ENCODE results near the gene TTC39C. TPM values are rescaled to one million over a fixed set of nuclear protein-coding genes. Genes with fewer than 3 reads are reported as not detected.

The TTC39C gene
- total RNA-seq, 1 donor from 2014 or later: 12.8 TPM

DNA sequence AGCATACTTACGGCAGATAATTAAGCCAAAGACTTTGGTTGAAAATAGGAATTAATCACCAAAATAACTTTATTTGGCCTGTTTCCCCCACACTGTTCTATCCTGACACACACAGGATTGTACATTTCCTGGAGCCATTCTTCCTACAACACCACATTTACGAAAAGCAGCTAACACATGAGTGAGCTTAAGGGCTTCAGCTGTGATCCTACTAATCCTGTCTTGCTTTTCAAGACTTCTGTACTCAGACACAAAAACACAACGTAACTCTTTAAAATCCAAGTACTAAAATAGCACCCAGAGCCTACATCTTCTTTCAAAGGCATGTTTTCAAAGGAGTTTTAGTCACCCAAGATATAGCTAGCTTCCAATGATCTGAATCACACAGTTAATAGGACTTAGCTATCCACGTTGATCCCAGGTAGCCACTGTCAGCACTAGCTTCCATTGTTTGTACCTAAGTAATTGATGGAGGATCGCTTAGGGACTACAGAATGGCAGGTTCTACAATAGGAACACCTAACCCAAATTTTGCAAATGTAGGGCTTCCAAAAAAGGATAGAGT is 42.8 kb upstream of the TTC39C start:
- Mint-ChIP-seq H3K36me3 (ENCODE audit: low read depth, unreplicated experiment) (no peaks in the 10 kb centered on the region), H3K9me3 (ENCODE audit: unreplicated experiment) (peaks cover 7% of the 10 kb centered on the region), H3K27me3 (ENCODE audit: low read depth, unreplicated experiment) (peaks cover 18% of the 10 kb centered on the region), H3K27ac (ENCODE audit: unreplicated experiment) (no peak overlapping the region), H3K4me1 (ENCODE audit: low read depth, unreplicated experiment) (peaks cover 8% of the 10 kb centered on the region), H3K4me3 (ENCODE audit: unreplicated experiment) (no peak overlapping the region)
- Histone ChIP-seq H3K4me2 (ENCODE audit: low read length) (no peak overlapping the region), H3K79me2 (ENCODE audit: insufficient read depth, low read length) (no peaks in the 10 kb centered on the region), H3K27ac (ENCODE audit: low read depth, low read length) (no peak overlapping the region), H2AFZ (ENCODE audit: low read depth, low read length) (no peak overlapping the region), H3K9me3 (ENCODE audit: insufficient read depth, low read depth, low read length) (no peaks in the 10 kb centered on the region), H3K4me1 (ENCODE audit: insufficient read depth, low read length) (no peaks in the 10 kb centered on the region), H3K9ac (ENCODE audit: low read length) (no peak overlapping the region), H3K36me3 (ENCODE audit: insufficient read depth, low read length) (no peaks in the 10 kb centered on the region), H3K4me3 (ENCODE audit: insufficient read depth, low read depth, low read length) (no peak overlapping the region), H4K20me1 (ENCODE audit: insufficient read depth, low read length) (no peaks in the 10 kb centered on the region), H3K27me3 (ENCODE audit: insufficient read depth, low read length) (no peaks in the 10 kb centered on the region)
- TF ChIP-seq, protein P1, sequence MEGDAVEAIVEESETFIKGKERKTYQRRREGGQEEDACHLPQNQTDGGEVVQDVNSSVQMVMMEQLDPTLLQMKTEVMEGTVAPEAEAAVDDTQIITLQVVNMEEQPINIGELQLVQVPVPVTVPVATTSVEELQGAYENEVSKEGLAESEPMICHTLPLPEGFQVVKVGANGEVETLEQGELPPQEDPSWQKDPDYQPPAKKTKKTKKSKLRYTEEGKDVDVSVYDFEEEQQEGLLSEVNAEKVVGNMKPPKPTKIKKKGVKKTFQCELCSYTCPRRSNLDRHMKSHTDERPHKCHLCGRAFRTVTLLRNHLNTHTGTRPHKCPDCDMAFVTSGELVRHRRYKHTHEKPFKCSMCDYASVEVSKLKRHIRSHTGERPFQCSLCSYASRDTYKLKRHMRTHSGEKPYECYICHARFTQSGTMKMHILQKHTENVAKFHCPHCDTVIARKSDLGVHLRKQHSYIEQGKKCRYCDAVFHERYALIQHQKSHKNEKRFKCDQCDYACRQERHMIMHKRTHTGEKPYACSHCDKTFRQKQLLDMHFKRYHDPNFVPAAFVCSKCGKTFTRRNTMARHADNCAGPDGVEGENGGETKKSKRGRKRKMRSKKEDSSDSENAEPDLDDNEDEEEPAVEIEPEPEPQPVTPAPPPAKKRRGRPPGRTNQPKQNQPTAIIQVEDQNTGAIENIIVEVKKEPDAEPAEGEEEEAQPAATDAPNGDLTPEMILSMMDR (IDR thresholded peaks at IDR 0.05; ENCODE audit: insufficient read depth, low read depth, low read length): no peak
- no peak for TF ChIP-seq EZH2 (IDR thresholded peaks at IDR 0.05; ENCODE audit: insufficient read depth, low read length)
- DNase-seq (ENCODE audit: low read depth): no peak
- FAIRE-seq: no peak

DNA sequence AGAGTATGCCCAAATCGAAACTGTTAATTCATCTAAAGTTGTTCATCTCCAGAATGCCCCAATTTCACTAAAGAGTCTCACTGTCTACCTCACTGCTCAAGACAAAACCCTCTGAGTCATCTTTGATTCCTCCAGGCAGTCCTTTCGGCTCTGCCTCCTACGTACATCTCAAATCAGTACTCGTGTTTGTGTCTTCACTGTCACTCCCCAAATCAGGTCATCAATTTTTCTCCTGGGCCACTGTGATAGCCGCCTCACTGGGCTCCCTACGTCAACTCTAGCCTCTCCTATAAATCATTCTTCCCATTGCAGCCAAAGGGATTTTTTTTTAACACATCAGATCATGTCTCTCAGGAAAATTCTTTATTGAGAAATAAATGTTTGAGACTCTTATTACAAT is 42.1 kb upstream of the TTC39C start:
- no peaks in the 10 kb centered on the region for H3K36me3 ChIP-seq (ENCODE audit: insufficient read depth, low read length)
- H3K27me3 Mint-ChIP-seq (ENCODE audit: low read depth, unreplicated experiment): peaks cover 14% of the 10 kb centered on the region
- no peaks in the 10 kb centered on the region for H3K79me2 ChIP-seq (ENCODE audit: insufficient read depth, low read length)
- H4K20me1 ChIP-seq (ENCODE audit: insufficient read depth, low read length): no peaks in the 10 kb centered on the region
- H3K36me3 Mint-ChIP-seq (ENCODE audit: low read depth, unreplicated experiment): no peaks in the 10 kb centered on the region
- no peak overlapping the region for H3K4me3 ChIP-seq (ENCODE audit: insufficient read depth, low read depth, low read length)
- no peaks in the 10 kb centered on the region for H3K27me3 ChIP-seq (ENCODE audit: insufficient read depth, low read length)
- H3K9me3 ChIP-seq (ENCODE audit: insufficient read depth, low read depth, low read length): no peaks in the 10 kb centered on the region
- H3K4me2 ChIP-seq (ENCODE audit: low read length): no peak overlapping the region
- no peak overlapping the region for H2AFZ ChIP-seq (ENCODE audit: low read depth, low read length)
- H3K27ac ChIP-seq (ENCODE audit: low read depth, low read length): no peak overlapping the region
- H3K4me1 ChIP-seq (ENCODE audit: insufficient read depth, low read length): no peaks in the 10 kb centered on the region
- no peak overlapping the region for H3K27ac Mint-ChIP-seq (ENCODE audit: unreplicated experiment)
- H3K9ac ChIP-seq (ENCODE audit: low read length): no peak overlapping the region
- DNase-seq (ENCODE audit: low read depth) (peak; percentile 18), FAIRE-seq (no peak)
- peaks cover 8% of the 10 kb centered on the region for H3K4me1 Mint-ChIP-seq (ENCODE audit: low read depth, unreplicated experiment)
- peaks cover 13% of the 10 kb centered on the region for H3K9me3 Mint-ChIP-seq (ENCODE audit: unreplicated experiment)
- TF ChIP-seq EZH2 (IDR thresholded peaks at IDR 0.05; ENCODE audit: insufficient read depth, low read length): no peak
- TF ChIP-seq, protein P1 (IDR thresholded peaks at IDR 0.05; ENCODE audit: insufficient read depth, low read depth, low read length): no peak
- H3K4me3 Mint-ChIP-seq (ENCODE audit: unreplicated experiment): no peak overlapping the region

DNA sequence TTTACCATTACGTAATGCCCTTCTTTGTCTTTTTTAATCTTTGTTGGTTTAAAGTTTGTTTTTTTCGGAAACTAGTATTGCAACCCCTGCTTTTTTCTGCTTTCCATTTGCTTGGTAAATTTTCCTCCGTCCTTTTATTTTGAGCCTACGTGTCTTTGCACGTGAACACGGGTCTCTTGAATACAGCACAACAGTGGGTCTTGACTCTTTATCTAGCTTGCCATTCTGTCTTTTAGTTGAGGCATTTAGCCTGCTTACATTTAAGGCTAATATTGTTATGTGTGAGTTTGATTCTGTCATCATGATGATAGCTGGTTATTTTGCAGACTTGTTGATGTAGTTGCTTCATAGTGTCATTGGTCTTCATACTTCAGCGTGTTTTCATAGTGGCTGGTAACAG is 37.5 kb upstream of the TTC39C start:
- Histone ChIP-seq H3K4me1 (ENCODE audit: insufficient read depth, low read length) (peaks cover 8% of the 10 kb centered on the region), H3K4me2 (ENCODE audit: low read length) (no peak overlapping the region), H3K27me3 (ENCODE audit: insufficient read depth, low read length) (no peaks in the 10 kb centered on the region), H4K20me1 (ENCODE audit: insufficient read depth, low read length) (no peaks in the 10 kb centered on the region), H2AFZ (ENCODE audit: low read depth, low read length) (no peak overlapping the region), H3K4me3 (ENCODE audit: insufficient read depth, low read depth, low read length) (no peak overlapping the region), H3K36me3 (ENCODE audit: insufficient read depth, low read length) (no peaks in the 10 kb centered on the region), H3K79me2 (ENCODE audit: insufficient read depth, low read length) (no peaks in the 10 kb centered on the region), H3K9ac (ENCODE audit: low read length) (no peak overlapping the region), H3K27ac (ENCODE audit: low read depth, low read length) (no peak overlapping the region), H3K9me3 (ENCODE audit: insufficient read depth, low read depth, low read length) (no peaks in the 10 kb centered on the region)
- Mint-ChIP-seq H3K27ac (ENCODE audit: unreplicated experiment) (no peak overlapping the region), H3K4me1 (ENCODE audit: low read depth, unreplicated experiment) (peaks cover 14% of the 10 kb centered on the region), H3K27me3 (ENCODE audit: low read depth, unreplicated experiment) (peaks cover 6% of the 10 kb centered on the region), H3K9me3 (ENCODE audit: unreplicated experiment) (peaks cover 14% of the 10 kb centered on the region), H3K36me3 (ENCODE audit: low read depth, unreplicated experiment) (no peaks in the 10 kb centered on the region), H3K4me3 (ENCODE audit: unreplicated experiment) (no peak overlapping the region)
- no peak for DNase-seq (ENCODE audit: low read depth)
- TF ChIP-seq EZH2 (IDR thresholded peaks at IDR 0.05; ENCODE audit: insufficient read depth, low read length): no peak
- TF ChIP-seq, protein P1 (IDR thresholded peaks at IDR 0.05; ENCODE audit: insufficient read depth, low read depth, low read length): no peak
- no peak for FAIRE-seq

Measured in astrocyte (in vitro differentiated cells and primary cell).